SH-SY5Y (cell line): ENCODE data around the gene ITCH.

Experiments
- GATA2 ChIP-seq: IDR thresholded peaks from 2 replicates; pipeline ENCODE4 v1.6.1; 2011; ENCODE audit warnings: mild to moderate bottlenecking, low read depth, low read length
- GATA3 ChIP-seq: IDR thresholded peaks from 2 replicates; pipeline ENCODE4 v1.6.1; 2011; ENCODE audit warnings: low read depth, mild to moderate bottlenecking, low read length, moderate library complexity

ITCH gene

DNA sequence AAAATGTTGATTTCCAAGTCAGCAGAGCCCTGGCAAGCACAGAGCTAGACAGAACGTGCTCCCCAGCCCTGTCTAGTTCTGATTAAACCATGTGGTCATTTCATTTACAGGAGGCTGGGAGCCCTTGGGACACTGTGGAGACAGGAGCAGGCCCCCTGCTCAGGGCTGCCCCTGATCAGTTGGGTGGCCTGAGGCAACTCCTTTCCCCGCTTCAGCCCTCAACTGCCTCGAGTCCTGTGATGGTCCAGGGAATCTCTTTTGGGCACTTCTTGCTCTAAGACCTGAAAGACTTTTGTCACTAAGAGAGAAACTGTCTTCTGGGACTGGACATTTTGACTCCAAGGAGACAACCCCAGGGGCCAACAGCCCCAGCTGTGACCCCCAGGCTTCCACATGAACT, 166.7 kb downstream of the ITCH start:
- TF ChIP-seq GATA3 (no peak), GATA2 (no peak)

DNA sequence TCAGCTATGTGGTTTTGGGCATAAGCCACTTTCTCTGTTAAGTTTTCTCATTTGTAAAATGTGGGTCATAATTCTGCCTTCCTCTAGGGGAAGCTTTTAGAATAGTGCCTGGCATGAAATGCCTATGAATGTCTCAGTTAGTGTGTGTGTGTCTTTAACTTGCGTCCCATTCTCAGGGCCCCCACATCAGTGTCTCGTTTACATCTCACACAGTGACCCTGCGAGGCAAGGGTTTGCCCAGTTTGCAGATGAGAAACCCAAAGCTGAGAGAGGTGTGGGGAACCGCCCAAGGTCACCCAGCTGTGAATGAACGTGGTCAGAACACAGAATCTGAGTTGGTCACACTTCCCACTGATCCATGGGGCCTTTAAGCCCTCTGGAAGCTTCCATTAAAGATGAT, 167.3 kb downstream of the ITCH start:
- no peak for TF ChIP-seq GATA3
- no peak for TF ChIP-seq GATA2

DNA sequence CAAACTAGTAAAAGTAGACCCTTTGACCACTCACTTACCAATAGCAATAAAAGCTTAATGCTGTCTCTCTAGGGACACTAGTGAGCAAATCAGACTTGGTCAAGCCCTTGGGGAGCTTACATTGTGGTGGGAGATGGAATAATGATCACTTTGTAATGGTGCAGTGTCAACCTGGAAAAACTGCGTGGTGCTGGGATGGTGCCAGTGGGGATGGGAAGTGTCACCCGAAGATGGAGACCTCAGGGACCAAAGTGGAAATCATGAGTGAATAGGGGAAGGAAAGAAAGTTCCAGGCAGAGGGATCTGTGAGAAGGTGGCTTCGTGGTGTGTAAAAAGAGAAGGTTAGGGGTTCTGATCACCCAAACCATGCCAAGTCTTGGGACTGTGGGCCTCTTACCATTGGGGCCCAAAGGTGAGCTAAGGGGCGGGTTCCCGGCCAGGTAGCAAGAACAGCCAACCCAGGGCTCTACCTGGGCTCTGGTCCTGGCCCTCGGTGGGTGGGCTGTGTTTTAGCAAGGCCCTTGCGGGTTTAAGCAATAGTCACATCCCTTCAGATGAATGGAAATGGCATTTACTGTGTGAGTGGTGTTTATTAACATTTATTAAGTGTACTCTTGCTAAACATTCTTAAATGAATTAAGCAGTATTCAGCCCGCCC, 168.7 kb downstream of the ITCH start:
- TF ChIP-seq GATA3 = no peak

DNA sequence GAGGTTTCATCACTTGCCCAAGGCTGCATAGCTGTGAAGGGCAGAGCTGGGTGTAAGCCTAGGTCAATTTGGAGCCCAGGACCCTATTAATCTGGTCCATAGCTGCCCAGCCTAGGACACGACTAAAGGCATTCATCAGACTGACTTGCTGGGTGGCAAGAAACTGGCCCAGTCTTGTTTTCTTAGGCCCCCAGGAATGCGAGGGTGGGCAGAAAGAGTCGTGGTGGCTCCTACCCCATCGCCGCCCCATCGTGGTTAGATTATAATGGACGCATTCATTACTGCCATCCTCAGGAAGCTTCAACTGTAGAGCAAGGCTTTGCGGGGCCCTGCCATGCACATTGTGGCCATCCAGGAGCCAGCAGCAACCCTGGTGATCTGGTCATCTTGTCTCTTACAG, 169.2 kb downstream of the ITCH start:
- no peak for TF ChIP-seq GATA2

DNA sequence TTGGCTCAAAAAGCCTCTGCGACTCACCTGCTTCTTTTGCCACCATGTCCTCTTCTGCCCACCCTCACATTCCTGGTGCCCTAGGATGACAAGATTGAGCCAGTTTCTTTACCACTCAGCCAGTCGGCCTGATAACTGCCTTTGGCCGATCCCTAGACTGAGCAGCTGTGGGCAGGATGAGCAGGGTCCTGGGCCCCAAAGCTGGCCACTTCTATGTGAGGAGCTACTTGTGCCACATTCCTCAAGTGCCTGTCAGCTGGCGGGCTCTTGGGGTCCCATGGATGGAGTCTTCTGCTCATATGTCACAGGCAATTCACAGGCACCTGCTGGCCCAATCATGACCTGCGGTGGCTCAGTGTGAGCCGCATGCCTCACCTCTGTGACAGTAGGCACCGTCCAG, 169.7 kb downstream of the ITCH start:
- TF ChIP-seq GATA2 = no peak
- no peak for TF ChIP-seq GATA3

DNA sequence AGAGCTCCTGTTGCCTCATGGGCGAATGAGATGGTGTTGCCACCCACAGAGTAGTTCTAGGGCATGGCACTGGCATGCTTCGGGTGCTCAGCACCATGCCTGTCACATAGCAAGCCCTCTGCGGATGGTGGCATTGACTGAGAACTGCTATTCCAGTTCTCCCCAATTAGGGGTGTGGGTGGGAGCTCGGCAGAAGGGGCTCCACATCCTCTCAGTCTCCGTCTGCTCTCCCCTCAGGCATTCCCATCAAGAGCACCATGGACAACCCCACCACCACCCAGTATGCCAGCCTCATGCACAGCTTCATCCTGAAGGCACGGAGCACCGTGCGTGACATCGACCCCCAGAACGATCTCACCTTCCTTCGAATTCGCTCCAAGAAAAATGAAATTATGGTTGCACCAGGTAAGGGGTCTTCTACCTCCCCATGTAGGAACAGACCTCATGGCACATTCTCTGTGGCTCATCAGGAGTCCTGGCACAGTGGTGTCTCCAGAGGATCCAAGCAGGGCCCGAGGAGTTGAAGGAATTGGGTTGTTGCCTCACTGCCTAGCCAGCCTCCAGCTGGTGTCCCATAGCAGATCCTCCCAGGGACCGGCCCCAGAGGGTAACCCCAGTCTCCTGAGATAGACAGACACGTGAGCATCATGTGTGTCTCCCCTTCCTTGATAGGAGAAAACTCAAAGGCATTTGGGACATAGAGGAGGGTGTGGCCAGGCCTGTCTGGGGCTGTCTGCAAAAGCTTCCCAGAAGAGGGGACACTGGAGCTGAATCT, 171.5 kb downstream of the ITCH start:
- TF ChIP-seq GATA3 (no peak), GATA2 (no peak)

DNA sequence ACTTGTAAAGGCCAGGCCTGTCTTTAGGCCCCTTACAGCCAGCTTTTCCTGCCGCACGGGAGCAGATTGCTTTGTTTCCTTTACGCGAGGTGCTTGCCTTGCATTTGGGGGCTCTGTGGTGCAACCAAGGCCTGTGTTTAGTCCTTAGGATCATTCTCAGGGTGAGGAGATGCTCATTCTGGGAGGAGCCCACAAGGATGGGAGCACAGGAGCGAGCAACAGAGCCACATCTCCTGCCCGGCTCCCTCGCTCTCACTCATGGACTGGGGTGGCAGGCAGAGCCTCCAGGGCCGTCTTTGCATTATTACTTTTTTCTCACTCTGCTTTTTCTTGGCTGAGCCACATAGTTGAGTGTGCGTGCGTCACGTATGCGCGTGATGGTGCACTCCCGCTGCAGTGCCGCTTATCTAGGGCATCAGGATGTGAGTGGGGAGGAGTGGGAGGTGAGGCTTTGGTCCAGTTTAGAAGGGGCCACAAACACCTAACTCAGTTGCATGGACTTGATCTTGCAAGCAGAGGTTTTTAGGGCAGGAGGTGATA, 172.3 kb downstream of the ITCH start:
- no peak for TF ChIP-seq GATA3
- no peak for TF ChIP-seq GATA2

DNA sequence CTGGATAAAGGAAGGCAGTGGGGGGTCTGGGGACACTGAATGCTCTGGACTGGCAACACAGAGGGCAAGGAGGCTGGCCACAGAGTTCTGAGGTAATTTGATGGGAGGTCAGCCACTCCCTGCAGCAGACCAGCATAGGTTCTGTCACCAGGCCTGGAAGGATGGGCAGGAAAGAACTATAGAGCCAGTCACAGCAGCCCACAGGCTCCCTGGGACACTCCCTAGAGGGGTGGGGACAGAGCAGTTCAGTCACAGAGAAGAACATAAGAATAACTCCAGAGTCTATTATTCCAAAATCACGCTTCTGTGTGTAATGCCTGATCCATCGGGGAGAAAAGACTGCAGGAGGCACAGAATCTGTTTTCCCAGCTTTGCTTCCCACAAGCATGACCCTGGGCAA, 172.8 kb downstream of the ITCH start:
- TF ChIP-seq GATA3 (no peak), GATA2 (no peak)

DNA sequence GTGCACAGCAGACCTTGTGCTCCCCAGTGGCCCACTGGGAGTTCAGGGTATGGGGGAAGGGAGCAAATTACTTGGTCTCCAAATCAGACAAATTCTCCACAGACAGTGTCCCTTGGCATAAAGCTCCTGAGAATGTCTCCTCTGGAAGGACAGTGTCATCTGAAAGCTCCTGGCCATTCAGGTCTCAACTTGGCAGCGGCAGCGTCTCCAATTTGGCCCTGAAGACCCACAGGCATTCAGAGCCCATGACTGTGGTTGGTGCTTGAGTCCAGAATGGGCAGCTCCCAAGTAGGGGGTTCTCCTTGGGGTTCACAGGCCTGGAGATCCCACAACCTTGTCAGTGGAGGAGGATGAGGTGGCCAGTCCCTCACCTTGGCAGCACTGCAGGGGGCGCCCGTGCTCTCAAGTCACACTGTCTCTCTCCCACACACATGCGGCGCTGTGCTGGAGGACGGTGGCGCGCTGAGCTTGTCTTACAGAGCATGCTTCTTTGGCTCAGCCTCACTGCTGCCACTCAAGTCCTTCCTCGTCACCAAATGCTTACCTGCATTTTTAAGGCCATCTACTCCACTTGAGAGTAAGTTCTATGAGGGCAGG, 173.8 kb downstream of the ITCH start:
- TF ChIP-seq GATA3 (no peak), GATA2 (no peak)

DNA sequence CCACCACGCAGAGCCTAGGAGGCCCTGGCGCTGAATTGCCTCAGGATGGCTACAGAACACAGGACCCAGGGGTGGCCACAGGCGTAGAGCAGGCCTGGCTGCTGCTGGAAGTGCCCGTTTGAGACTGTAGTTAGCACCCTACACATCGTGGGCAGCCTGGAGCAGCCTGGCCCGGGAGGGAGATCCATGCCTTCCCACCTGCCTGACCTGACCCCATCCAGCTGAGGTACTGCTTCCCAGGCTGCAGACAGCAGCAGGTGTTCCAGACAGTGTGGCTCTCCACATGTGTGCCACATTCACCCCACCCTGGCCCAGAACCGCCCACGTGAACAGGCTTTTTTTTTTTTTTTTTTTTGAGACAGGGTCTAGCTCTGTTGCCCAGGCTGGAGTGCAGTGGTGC, 174.6 kb downstream of the ITCH start:
- TF ChIP-seq GATA2 (no peak), GATA3 (no peak)

DNA sequence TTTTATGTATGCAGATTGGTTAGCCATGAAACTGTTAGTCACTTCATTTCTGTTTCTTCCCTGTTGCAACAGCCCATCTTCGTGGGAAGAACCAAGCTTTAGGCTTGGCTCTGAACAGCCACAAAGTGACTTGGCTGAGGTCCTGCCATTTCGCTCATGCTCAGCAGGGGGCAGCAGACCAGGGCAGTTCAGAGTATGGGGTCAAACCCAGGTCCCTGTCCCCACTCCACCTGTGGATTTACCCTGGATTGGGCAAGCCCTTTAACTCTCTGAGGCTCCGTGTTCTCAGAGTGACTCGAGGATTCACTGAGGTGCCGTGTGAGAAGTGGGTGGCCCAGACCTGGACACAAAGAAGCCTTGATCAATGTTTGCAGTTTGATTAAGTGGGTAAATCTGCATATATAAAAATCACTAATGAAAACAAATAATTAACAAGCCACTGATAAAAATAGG, 175.6 kb downstream of the ITCH start:
- TF ChIP-seq GATA3 = no peak

DNA sequence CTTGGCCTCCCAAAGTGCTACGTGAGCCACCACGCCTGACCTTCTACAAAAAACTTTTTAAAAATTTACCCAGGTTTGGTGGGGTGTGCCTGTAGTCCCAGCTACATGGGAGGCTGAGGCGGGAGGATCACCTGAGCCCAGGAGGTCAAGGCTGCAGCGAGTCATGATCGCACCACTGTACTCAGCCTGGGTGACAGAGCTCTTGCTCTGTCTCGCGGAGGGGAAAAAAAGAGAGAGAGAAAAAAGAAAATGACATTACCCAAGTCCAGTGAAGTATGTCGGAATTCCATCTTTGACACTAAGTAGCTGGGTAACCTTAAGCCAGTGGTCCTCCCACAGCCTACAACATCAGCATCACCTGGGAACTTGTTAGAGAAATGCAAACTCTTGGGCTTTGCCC, 176.7 kb downstream of the ITCH start:
- no peak for TF ChIP-seq GATA3
- no peak for TF ChIP-seq GATA2

DNA sequence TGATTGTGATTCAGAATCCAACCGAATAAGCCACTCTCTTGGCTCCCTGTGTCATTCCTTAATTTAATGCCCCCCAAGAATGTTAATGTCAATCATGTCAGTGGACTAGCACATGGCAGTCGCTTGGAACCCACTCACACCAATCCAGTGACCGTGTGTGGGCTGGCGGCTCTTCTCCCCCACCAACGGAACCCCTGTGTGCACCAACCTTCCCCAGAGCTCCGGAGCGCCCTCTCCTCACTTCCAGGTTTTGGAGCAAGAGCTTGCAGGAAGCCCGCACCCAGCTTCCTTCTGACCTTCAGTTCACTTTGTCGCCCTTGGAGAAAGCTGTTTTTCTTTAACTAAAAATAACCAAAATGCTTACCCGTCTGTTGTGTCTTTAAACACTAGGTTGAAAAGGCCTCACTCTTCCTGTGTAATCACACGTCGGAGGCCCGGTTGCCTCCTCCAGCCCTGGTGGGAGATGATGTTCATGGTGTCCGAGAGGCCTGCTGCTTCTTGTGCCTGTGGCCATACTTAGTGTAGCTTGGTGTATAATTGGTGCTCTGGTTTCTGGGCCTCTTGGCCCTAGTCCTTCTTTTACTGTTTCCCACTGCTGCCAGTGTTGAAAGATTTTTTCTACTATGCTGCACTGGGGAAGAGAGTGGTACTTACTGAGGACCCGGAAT, 177.7 kb downstream of the ITCH start:
- TF ChIP-seq GATA2 (no peak), GATA3 (no peak)

DNA sequence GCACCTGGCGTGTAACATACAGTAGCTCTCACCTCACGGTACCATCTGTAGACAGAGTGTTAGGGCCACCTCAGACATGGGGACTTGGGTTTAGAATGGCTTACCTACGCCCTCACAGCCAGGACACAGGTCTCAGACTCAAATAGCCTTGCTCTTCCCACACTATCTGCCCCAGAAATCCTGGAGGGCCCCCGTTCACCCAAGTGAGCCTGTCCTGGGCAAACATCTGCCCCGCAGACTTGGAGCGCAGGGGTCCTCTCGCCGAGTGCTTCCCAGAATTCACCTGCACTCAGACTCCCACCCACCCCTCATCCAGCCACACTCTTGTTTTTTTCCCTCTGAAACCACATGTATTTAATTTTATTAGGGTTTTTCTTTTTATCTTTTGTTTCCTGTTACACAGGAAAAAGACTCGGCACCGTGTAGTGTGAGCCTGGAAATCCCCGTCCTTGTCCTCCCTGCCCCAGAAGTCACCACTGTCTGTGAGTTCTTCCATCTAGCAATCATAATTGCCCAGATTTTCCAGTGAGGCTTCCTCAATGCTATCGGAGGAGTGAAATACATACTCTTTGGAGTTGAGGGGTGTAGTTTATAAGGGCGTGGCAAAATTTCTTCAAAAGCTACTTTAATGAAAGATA, 178.3 kb downstream of the ITCH start:
- TF ChIP-seq GATA2 = no peak
- TF ChIP-seq GATA3 = no peak
